B cell (primary cell): ENCODE data around the gene ADAM12.

ENCODE experiments used
- EZH2 ChIP-seq: IDR thresholded peaks from 2 replicates; pipeline ENCODE4 v1.6.1; 2012; ENCODE audit warnings: borderline replicate concordance, low read depth, mild to moderate bottlenecking, moderate library complexity, low read length; ENCODE audit not compliant: insufficient read depth, poor library complexity, severe bottlenecking
- TF ChIP-seq, protein P1 (sequence below): fragments of 200-600 bp; IDR thresholded peaks from one replicate; pipeline ENCODE4 v1.8.0; 2022; ENCODE audit warnings: antibody characterized with exemption, mild to moderate bottlenecking

DNA sequence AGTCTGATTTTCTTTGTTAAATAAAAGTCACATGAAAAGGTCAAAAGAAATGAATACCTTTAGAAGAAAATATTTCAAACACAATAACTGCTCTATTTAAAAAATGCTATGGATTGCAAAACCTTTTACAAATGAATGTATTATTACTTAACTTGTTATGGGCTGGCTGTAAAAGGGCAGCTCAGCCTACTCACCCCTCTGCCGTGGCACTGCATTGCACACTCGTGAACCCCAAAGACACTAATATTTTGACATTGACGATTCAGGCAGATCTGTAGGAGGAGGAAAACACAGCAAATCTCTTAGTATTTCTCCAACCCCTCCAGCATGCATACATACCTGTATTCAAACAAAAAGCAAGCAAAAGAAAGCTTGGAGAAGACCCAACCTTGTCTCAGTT, 342.4 kb downstream of the ADAM12 start:
- TF ChIP-seq, protein P1, sequence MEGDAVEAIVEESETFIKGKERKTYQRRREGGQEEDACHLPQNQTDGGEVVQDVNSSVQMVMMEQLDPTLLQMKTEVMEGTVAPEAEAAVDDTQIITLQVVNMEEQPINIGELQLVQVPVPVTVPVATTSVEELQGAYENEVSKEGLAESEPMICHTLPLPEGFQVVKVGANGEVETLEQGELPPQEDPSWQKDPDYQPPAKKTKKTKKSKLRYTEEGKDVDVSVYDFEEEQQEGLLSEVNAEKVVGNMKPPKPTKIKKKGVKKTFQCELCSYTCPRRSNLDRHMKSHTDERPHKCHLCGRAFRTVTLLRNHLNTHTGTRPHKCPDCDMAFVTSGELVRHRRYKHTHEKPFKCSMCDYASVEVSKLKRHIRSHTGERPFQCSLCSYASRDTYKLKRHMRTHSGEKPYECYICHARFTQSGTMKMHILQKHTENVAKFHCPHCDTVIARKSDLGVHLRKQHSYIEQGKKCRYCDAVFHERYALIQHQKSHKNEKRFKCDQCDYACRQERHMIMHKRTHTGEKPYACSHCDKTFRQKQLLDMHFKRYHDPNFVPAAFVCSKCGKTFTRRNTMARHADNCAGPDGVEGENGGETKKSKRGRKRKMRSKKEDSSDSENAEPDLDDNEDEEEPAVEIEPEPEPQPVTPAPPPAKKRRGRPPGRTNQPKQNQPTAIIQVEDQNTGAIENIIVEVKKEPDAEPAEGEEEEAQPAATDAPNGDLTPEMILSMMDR: no peak
- TF ChIP-seq EZH2: no peak
